K562 (cell line): ENCODE measurements around the gene SLC5A5. TPM values are rescaled to one million over a fixed set of nuclear protein-coding genes. Genes with fewer than 3 reads are reported as not detected.
A peak's percentile ranks its signal among the peaks of the same experiment; 100 is the strongest.

Experiments
- ATAC-seq: fragments of 200-7000 bp; cut with Tn5 transposase; 3 replicates; pipeline ENCODE4 v1.9.1; 2020; ENCODE audit warnings: moderate library complexity
- BruUV-seq: library from RNA; stranded (reverse); fragments of 400-500 nt; replicated peaks from 2 replicates; lab custom pipeline; 2021; lab: Mats Ljungman, UMichigan
- CTCF ChIA-PET: fragments of 300-600 bp; formaldehyde crosslinking; extraction: SDS; loops from one replicate; lab custom pipeline; 2021; ENCODE audit warnings: low intra/inter-chr PET ratio; lab: Yijun Ruan, JAX
- POLR2A ChIA-PET: fragments of 300-600, 350-650 bp; sonication (Branson Sonifier 250); formaldehyde crosslinking; extraction: SDS; loops from one replicate; lab custom pipeline; 2021; ENCODE audit warnings: antibody characterized with exemption, inconsistent platforms; lab: Yijun Ruan, JAX
- DNase-seq, 4 experiments: peaks; one replicate each; pipeline versions ENCODE4 v3.0.0 to v3.0.0-alpha.2; 2011 to 2018; ENCODE audit warnings: low spot score in 3 of 4, mixed read lengths in 3 of 4; ENCODE audit errors: extremely low read depth in 1 of 4
- FAIRE-seq: peaks from 2 replicates; lab custom pipeline; 2011; peaks lifted over from hg19 to GRCh38; lab: Jason Lieb, UNC
- H2AFZ ChIP-seq: 2 replicates; pipeline ENCODE4 v1.6.0; 2011; ENCODE audit warnings: low read depth, low read length, control low read depth, inconsistent platforms
- H3K27ac ChIP-seq: fragments of 200-600 bp; 3 replicates; pipeline ENCODE4 v1.8.0; 2011; ENCODE audit warnings: low read depth, mild to moderate bottlenecking, control low read depth, inconsistent platforms, low read length, moderate library complexity, mixed read lengths; ENCODE audit errors: extremely low read depth
- H3K27me3 ChIP-seq, 2 experiments: fragments of 300-600 bp in 1 of 2; 2 replicates in 1 of 2; 3 replicates in 1 of 2; pipeline versions ENCODE4 v1.6.0 to v1.8.0; 2011; ENCODE audit warnings: inconsistent platforms in 2 of 2, low read length in 2 of 2, mild to moderate bottlenecking in 1 of 2, mixed read lengths in 1 of 2, moderate library complexity in 1 of 2; ENCODE audit not compliant: control insufficient read depth in 2 of 2, insufficient read depth in 2 of 2
- H3K36me3 ChIP-seq: fragments of 300-600 bp; 3 replicates; pipeline ENCODE4 v1.8.0; 2011; ENCODE audit warnings: mild to moderate bottlenecking, low read length, inconsistent platforms; ENCODE audit not compliant: control insufficient read depth, insufficient read depth
- H3K4me1 ChIP-seq, 2 experiments: fragments of 200-600 bp in 1 of 2; replicated peaks in 1 of 2; 2 replicates in 1 of 2; 3 replicates in 1 of 2; pipeline versions ENCODE4 v1.5.1 to v1.8.0; 2011; ENCODE audit warnings: inconsistent platforms in 2 of 2, low read length in 2 of 2, mild to moderate bottlenecking in 1 of 2, mixed read lengths in 1 of 2, moderate library complexity in 1 of 2; ENCODE audit not compliant: control insufficient read depth in 2 of 2, insufficient read depth in 2 of 2
- H3K4me2 ChIP-seq: 2 replicates; pipeline ENCODE4 v1.6.1; 2011; ENCODE audit warnings: low read length, control low read depth, inconsistent platforms, mixed read lengths; ENCODE audit not compliant: insufficient read depth
- H3K4me3 ChIP-seq: fragments of 200-600 bp; sonication (generic), shearing (Covaris generic); 2 replicates; pipeline ENCODE4 v1.5.1; 2016; ENCODE audit warnings: control low read depth, inconsistent platforms
- H3K79me2 ChIP-seq: fragments of 200-600 bp; 3 replicates; pipeline ENCODE4 v1.8.0; 2011; ENCODE audit warnings: low read length, inconsistent platforms; ENCODE audit not compliant: control insufficient read depth, insufficient read depth
- H3K9ac ChIP-seq, 2 experiments: 2 replicates each; pipeline versions ENCODE4 v1.6.0 to v1.6.1; 2011; ENCODE audit warnings: low read depth in 2 of 2, low read length in 2 of 2, control low read depth in 1 of 2, inconsistent platforms in 1 of 2, mild to moderate bottlenecking in 1 of 2, mixed read lengths in 1 of 2; ENCODE audit not compliant: insufficient read depth in 1 of 2
- H3K9me1 ChIP-seq: one replicate; pipeline ENCODE4 v1.6.0; 2011; ENCODE audit warnings: inconsistent platforms, mild to moderate bottlenecking, low read length, moderate library complexity; ENCODE audit not compliant: control insufficient read depth, insufficient read depth
- H3K9me3 ChIP-seq: replicated peaks from 2 replicates; pipeline ENCODE4 v1.5.1; 2011; ENCODE audit warnings: low read depth, low read length, inconsistent platforms; ENCODE audit not compliant: control insufficient read depth, insufficient read depth
- H4K20me1 ChIP-seq: replicated peaks from 2 replicates; pipeline ENCODE4 v1.6.1; 2011; ENCODE audit warnings: low read length, inconsistent platforms, mixed read lengths; ENCODE audit not compliant: control insufficient read depth, insufficient read depth
- CBFB ChIP-seq: sonication (generic); formaldehyde crosslinking; IDR thresholded peaks from 2 replicates; pipeline ENCODE4 v1.4.0; 2020; ENCODE audit warnings: mild to moderate bottlenecking, missing genetic modification reagents
- CTBP1 ChIP-seq: fragments of 450-650 bp; IDR thresholded peaks from 2 replicates; pipeline ENCODE4 v1.6.1; 2016; ENCODE audit warnings: borderline replicate concordance
- HMGN3 ChIP-seq: IDR thresholded peaks from 2 replicates; pipeline ENCODE4 v1.6.1; 2011; ENCODE audit warnings: borderline replicate concordance, low read depth, mild to moderate bottlenecking, mixed read lengths, low read length; ENCODE audit not compliant: insufficient read length; ENCODE audit errors: extremely low read depth
- HNRNPLL ChIP-seq: fragments of 200-400 bp; formaldehyde crosslinking; IDR thresholded peaks from 2 replicates; pipeline ENCODE4 v1.6.1; 2017; ENCODE audit warnings: low read length, low read depth, mild to moderate bottlenecking; ENCODE audit not compliant: poor library complexity, severe bottlenecking
- KLF1 ChIP-seq: fragments of 450-650 bp; IDR thresholded peaks from 2 replicates; pipeline ENCODE4 v1.6.1; 2016; ENCODE audit warnings: missing genetic modification characterization, missing compliant biosample characterization
- MAFF ChIP-seq: IDR thresholded peaks from 2 replicates; pipeline ENCODE4 v1.6.1; 2012; ENCODE audit warnings: low read length, improper control_type of control experiment
- NR2C2 ChIP-seq, 2 experiments: fragments of 200-800 bp in 1 of 2; sonication (Bioruptor generic) in 1 of 2; sonication (generic) in 1 of 2; formaldehyde crosslinking in 1 of 2; IDR thresholded peaks; 2 replicates each; pipeline versions ENCODE4 v1.6.1 to v1.8.0; 2016 to 2022; ENCODE audit warnings: mild to moderate bottlenecking in 1 of 2, missing compliant biosample characterization in 1 of 2, missing genetic modification characterization in 1 of 2, missing genetic modification reagents in 1 of 2
- POU5F1 ChIP-seq: fragments of 150-350 bp; IDR thresholded peaks from 2 replicates; pipeline ENCODE4 v1.6.1; 2014; ENCODE audit warnings: borderline replicate concordance, low read length, low read depth, mild to moderate bottlenecking; ENCODE audit not compliant: partially characterized antibody
- SPI1 ChIP-seq: IDR thresholded peaks from 2 replicates; pipeline ENCODE4 v1.6.1; 2011; ENCODE audit warnings: low read depth, low read length, control low read depth, borderline replicate concordance
- TAF1 ChIP-seq: IDR thresholded peaks from 2 replicates; pipeline ENCODE4 v1.6.1; 2011; ENCODE audit warnings: mild to moderate bottlenecking, low read length, moderate library complexity; ENCODE audit not compliant: insufficient read depth, control insufficient read depth, severe bottlenecking; ENCODE audit errors: extremely low read depth
- ZFP36 ChIP-seq: fragments of 150-350 bp; IDR thresholded peaks from 2 replicates; pipeline ENCODE4 v1.6.1; 2018; ENCODE audit warnings: low read length, low read depth; ENCODE audit not compliant: partially characterized antibody
- ZKSCAN1 ChIP-seq: fragments of 150-350 bp; IDR thresholded peaks from 2 replicates; pipeline ENCODE4 v1.6.1; 2016; ENCODE audit warnings: low read depth, low read length
- ZNF124 ChIP-seq: sonication (generic); formaldehyde crosslinking; IDR thresholded peaks from 2 replicates; pipeline ENCODE4 v1.8.1; 2022; ENCODE audit warnings: missing genetic modification reagents
- ZNF175 ChIP-seq: fragments of 200-800 bp; sonication (Bioruptor generic); IDR thresholded peaks from 2 replicates; pipeline ENCODE4 v1.6.1; 2016; ENCODE audit warnings: low read depth, mild to moderate bottlenecking, missing genetic modification characterization, missing compliant biosample characterization
- ZNF384 ChIP-seq: IDR thresholded peaks from 2 replicates; pipeline ENCODE4 v1.6.1; 2012; ENCODE audit warnings: low read depth, low read length, improper control_type of control experiment
- ZNF408 ChIP-seq: fragments of 250-450 bp; sonication (Bioruptor Pico); IDR thresholded peaks from 2 replicates; pipeline ENCODE4 v1.4.0; 2020; ENCODE audit warnings: low read depth, mild to moderate bottlenecking, moderate library complexity
- WGBS: fragments of 100-300 bp; shearing (Covaris generic); methylation state at CpG from one replicate; pipeline ENCODE4 v1.1.6; 2016; ENCODE audit warnings: low coverage, mixed read lengths; ENCODE audit not compliant: insufficient coverage; ENCODE audit errors: missing lambda C conversion rate; 5-methylcytosine and 5-hydroxymethylcytosine counted together
- in situ Hi-C: fragments of 300-500 bp; cut with MboI; formaldehyde crosslinking; loops from 4 replicates; pipeline ENCODE4 v1.15.0; 2018; ENCODE audit warnings: inconsistent platforms, mixed read lengths
- intact Hi-C: fragments of 100-400 bp; cut with micrococcal nuclease; formaldehyde crosslinking; loops from 2 replicates; pipeline ENCODE4 v1.14.2; 2022
- polyA plus RNA-seq, 8 experiments: library from polyadenylated mRNA; depleted of rRNA in 4 of 8; stranded (reverse) in 5 of 8; unstranded in 3 of 8; fragments of >200 nt; fragmentation: Nextera tagmentation in 2 of 8; fragmentation: Illumina TruSeq in 1 of 8; extraction: Ambion mirVana in 2 of 8; extraction: Trizol in 1 of 8; gene quantifications; 2 replicates each; pipeline versions ENCODE4 v1.2.1 to v1.2.3, GENCODE V29; 2011 to 2014; ENCODE audit warnings: inconsistent platforms in 1 of 8, missing spikeins in 1 of 8
- total RNA-seq, 7 experiments: library from RNA; depleted of rRNA in 6 of 7; stranded (reverse); fragments of >200 nt in 6 of 7; fragmentation: Illumina TruSeq in 2 of 7; extraction: Trizol in 2 of 7; gene quantifications; 2 replicates each; pipeline versions ENCODE4 v1.2.1 to v1.2.3, GENCODE V29; 2011 to 2021; ENCODE audit warnings: low replicate concordance in 1 of 7
- TF ChIP-seq, protein P1 (sequence below), 2 experiments: fragments of 450-650 bp in 1 of 2; sonication (generic) in 1 of 2; formaldehyde crosslinking; conservative IDR thresholded peaks; 2 replicates each; pipeline versions ENCODE4 v1.4.0 to v1.8.1; 2020 to 2022; ENCODE audit warnings: mild to moderate bottlenecking in 1 of 2, missing genetic modification reagents in 1 of 2
- TF ChIP-seq, protein P2 (sequence below): fragments of 450-650 bp; formaldehyde crosslinking; conservative IDR thresholded peaks from 2 replicates; pipeline ENCODE4 v1.4.0; 2022; ENCODE audit warnings: mild to moderate bottlenecking, missing genetic modification characterization

SLC5A5 gene
- total and polyA plus RNA-seq, 9 of the 15 experiments (the other 6 are each of a cell fraction or from before 2014, with no cell fraction given): 0.10 to 0.73 (median 0.23) TPM

DNA sequence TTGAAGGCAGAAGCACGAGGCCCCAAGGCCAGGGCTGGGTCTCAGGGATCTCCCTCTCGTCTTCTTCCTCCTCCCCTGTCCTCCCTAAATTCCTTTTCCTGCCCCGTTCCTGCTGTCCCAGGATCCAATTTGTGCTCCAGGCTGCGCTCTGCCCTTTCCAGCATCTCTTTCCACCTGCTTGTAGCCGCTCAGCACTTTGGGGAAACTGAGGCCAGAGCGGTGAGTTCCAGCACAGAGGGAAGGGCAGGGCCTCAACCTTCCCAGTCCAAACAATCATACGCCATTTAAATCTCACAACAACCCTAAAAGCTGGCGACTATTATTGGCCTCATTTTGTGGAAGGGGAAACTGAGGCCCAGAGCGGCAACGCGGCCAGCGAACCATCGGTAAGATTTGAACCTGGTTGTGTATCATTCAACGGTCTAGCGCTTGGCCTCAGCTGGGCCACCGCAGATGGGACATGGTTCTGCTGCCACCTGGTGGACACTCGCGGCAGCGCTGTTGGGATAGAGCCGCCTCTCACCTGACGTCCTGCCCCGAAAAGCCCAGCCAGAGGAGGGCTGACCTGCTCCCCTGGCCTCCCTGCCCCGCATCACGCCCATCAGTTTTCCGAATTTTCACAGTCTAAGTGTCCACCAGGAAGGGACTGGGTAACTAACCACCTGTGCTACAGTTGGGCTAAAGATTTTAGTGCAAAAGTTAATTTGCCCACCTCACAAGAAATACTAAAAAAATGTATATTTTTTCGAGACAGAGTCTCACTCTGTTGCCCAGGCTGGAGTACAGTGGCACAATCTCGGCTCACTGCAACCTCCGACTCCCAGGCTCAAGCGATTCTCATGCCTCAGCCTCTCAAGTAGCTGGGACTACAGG is 16.2 kb upstream of the SLC5A5 start:
- intact Hi-C loops: loop anchor here (1.0 to 5.0 kb wide), 4 partner anchors 63 to 388 kb away; no protein-coding TSS in a partner anchor
- Histone ChIP-seq H3K27ac (no peak overlapping the region), H3K36me3 (peaks cover 6% of the 10 kb centered on the region; the same call in 1 of the 3 replicates), H2AFZ (peak overlapping the region; percentile 57; the same call in 1 of the 2 replicates), H3K4me1 (peaks cover 0 to 4% of the 10 kb centered on the region in 2 experiments; a peak in 3 of 5 replicates), H3K27me3 (no peaks in the 10 kb centered on the region), H3K9ac (0 out of 4 replicates have a peak overlapping the region, but pooled peaks of 1 of the 2 experiments have one; percentile 20), H3K79me2 (peaks cover 13% of the 10 kb centered on the region), H4K20me1 (peaks cover 5% of the 10 kb centered on the region), H3K9me1 (no peaks in the 10 kb centered on the region), H3K4me3 (no peak overlapping the region), H3K4me2 (no peak overlapping the region; the same call in 1 of the 2 replicates), H3K9me3 (no peaks in the 10 kb centered on the region)
- no TSS peak for BruUV-seq
- in situ Hi-C loops: loop anchor here (5.0 to 10.0 kb wide), 3 partner anchors 151 to 408 kb away; partner anchors contain the start of gene TMEM221
- FAIRE-seq: peak; percentile 92
- WGBS: 3% methylated on average over 27 of the region's 29 CpGs
- POLR2A ChIA-PET: interaction anchor here (0.5 to 1.0 kb wide), 5 partner anchors 9 to 248 kb away, joined by 3 to 4 read pairs (median 3); partner anchors contain the start of gene CCDC124
- peak; percentile 69 for ATAC-seq
- CTCF ChIA-PET: interaction anchor here (0.6 to 1.5 kb wide), 3 partner anchors 65 to 152 kb away, joined by 3 to 7 read pairs (median 6); no protein-coding TSS in a partner anchor
- peak; percentile 76 to 89 (median 82) for DNase-seq
- no peak for TF ChIP-seq HNRNPLL
- TF ChIP-seq, protein P1, sequence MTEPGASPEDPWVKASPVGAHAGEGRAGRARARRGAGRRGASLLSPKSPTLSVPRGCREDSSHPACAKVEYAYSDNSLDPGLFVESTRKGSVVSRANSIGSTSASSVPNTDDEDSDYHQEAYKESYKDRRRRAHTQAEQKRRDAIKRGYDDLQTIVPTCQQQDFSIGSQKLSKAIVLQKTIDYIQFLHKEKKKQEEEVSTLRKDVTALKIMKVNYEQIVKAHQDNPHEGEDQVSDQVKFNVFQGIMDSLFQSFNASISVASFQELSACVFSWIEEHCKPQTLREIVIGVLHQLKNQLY (CRISPR knock-in tag; conservative IDR thresholded peaks at IDR 0.05): no peak
- no peak for TF ChIP-seq KLF1 (tag)
- TF ChIP-seq, protein P2, sequence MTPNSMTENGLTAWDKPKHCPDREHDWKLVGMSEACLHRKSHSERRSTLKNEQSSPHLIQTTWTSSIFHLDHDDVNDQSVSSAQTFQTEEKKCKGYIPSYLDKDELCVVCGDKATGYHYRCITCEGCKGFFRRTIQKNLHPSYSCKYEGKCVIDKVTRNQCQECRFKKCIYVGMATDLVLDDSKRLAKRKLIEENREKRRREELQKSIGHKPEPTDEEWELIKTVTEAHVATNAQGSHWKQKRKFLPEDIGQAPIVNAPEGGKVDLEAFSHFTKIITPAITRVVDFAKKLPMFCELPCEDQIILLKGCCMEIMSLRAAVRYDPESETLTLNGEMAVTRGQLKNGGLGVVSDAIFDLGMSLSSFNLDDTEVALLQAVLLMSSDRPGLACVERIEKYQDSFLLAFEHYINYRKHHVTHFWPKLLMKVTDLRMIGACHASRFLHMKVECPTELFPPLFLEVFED (CRISPR knock-in tag): no peak
- no peak for TF ChIP-seq ZNF124
- no peak for TF ChIP-seq ZNF175
- TF ChIP-seq ZFP36: peak; percentile 52
- TF ChIP-seq TAF1: no peak
- no peak for TF ChIP-seq NR2C2 (CRISPR knock-in tag; IDR thresholded peaks at IDR 0.05)
- TF ChIP-seq NR2C2 (tag; IDR thresholded peaks at IDR 0.05): no peak
- no peak for TF ChIP-seq POU5F1
- TF ChIP-seq MAFF: no peak
- no peak for TF ChIP-seq HMGN3
- TF ChIP-seq ZKSCAN1: no peak
- TF ChIP-seq ZNF408 (CRISPR knock-in tag): no peak
- peak; percentile 68; the same call in 1 of the 2 replicates for TF ChIP-seq CTBP1
- peak; percentile 68; the same call in 1 of the 2 replicates for TF ChIP-seq CBFB (CRISPR knock-in tag)
- TF ChIP-seq SPI1: no peak
- peak; percentile 54 for TF ChIP-seq ZNF384
